ENCODE results near the gene SLC7A14. TPM values are rescaled to one million over a fixed set of nuclear protein-coding genes. Genes with fewer than 3 reads are reported as not detected.

SLC7A14 gene
- total and polyA plus RNA-seq, 2 donors (not counting 3 experiments of a cell fraction or from before 2014, with no cell fraction given), result 0.07 to 0.57 TPM

- BruUV-seq (replicated peaks), result no TSS peak
- Histone ChIP-seq H3K9me3 (replicated peaks; ENCODE audit: control insufficient read depth, insufficient read depth, low read length) (no peaks in the 10 kb centered on the region), H3K4me3 (replicated peaks in 1 of 3; ENCODE audit: insufficient read depth in 1 of 3, low read depth in 1 of 3, low read length in 3 of 3) (no peak overlapping the region), H3K36me3 (ENCODE audit: control insufficient read depth in 2 of 2, extremely low read depth in 1 of 2, insufficient read depth in 2 of 2, low read length in 2 of 2) (no peaks in the 10 kb centered on the region), H4K20me1 (replicated peaks; ENCODE audit: control insufficient read depth, extremely low read depth, insufficient read depth, low read length) (no peaks in the 10 kb centered on the region), H3K9me1 (replicated peaks; ENCODE audit: control insufficient read depth, extremely low read depth, insufficient read depth, low read length) (no peaks in the 10 kb centered on the region), H3K27me3 (ENCODE audit: control insufficient read depth in 2 of 2, insufficient read depth in 2 of 2, low read length in 2 of 2) (no peaks in the 10 kb centered on the region), H3K4me2 (ENCODE audit: insufficient read depth, low read length) (no peak overlapping the region), H3K9ac (replicated peaks; ENCODE audit: extremely low read depth, insufficient read depth, low read length) (no peak overlapping the region), H2AFZ (ENCODE audit: low read depth, low read length) (no peak overlapping the region), H3K79me2 (ENCODE audit: control insufficient read depth, insufficient read depth, low read length) (no peaks in the 10 kb centered on the region), H3K27ac (ENCODE audit: insufficient read depth, low read depth, low read length) (no peak overlapping the region), H3K4me1 (ENCODE audit: control insufficient read depth, extremely low read depth, insufficient read depth, low read length) (no peaks in the 10 kb centered on the region)
- intact Hi-C loops (cut with micrococcal nuclease), result no loop called here
- POLR2A ChIA-PET, result no interaction called here
- no peak for FAIRE-seq
- CTCF ChIA-PET, result interaction anchor here (0.8 kb wide), 1 partner anchor 342 kb away, joined by 3 read pairs; no protein-coding TSS in a partner anchor
- no peak for DNase-seq (ENCODE audit: low read depth, low spot score)
- dilution Hi-C loops (cut with MboI; ENCODE audit: extremely low pct_ligation_motif_present, low sequenced_read_pairs), result no loop called here
- no peak for TF ChIP-seq POLR2A (IDR thresholded peaks at IDR 0.05; ENCODE audit: low read depth, low read length)
Observed at GRCh38 chr3:170467007-170467406, 118.9 kb downstream of the SLC7A14 start.

- no peaks in the 10 kb centered on the region for H3K36me3 ChIP-seq (ENCODE audit: control insufficient read depth in 2 of 2, extremely low read depth in 1 of 2, insufficient read depth in 2 of 2, low read length in 2 of 2)
- no peaks in the 10 kb centered on the region for H3K79me2 ChIP-seq (ENCODE audit: control insufficient read depth, insufficient read depth, low read length)
- H3K9me1 ChIP-seq (replicated peaks; ENCODE audit: control insufficient read depth, extremely low read depth, insufficient read depth, low read length), result no peaks in the 10 kb centered on the region
- H3K4me3 ChIP-seq (replicated peaks in 1 of 3; ENCODE audit: insufficient read depth in 1 of 3, low read depth in 1 of 3, low read length in 3 of 3), result no peak overlapping the region
- BruUV-seq (replicated peaks), result no TSS peak
- no peaks in the 10 kb centered on the region for H4K20me1 ChIP-seq (replicated peaks; ENCODE audit: control insufficient read depth, extremely low read depth, insufficient read depth, low read length)
- intact Hi-C loops (cut with micrococcal nuclease) (no loop called here), dilution Hi-C loops (cut with MboI; ENCODE audit: extremely low pct_ligation_motif_present, low sequenced_read_pairs) (no loop called here)
- H3K4me2 ChIP-seq (ENCODE audit: insufficient read depth, low read length), result no peak overlapping the region
- no peak for DNase-seq (ENCODE audit: low read depth, low spot score)
- no peaks in the 10 kb centered on the region for H3K4me1 ChIP-seq (ENCODE audit: control insufficient read depth, extremely low read depth, insufficient read depth, low read length)
- no peaks in the 10 kb centered on the region for H3K27me3 ChIP-seq (ENCODE audit: control insufficient read depth in 2 of 2, insufficient read depth in 2 of 2, low read length in 2 of 2)
- POLR2A ChIA-PET, result interaction anchor here (0.6 kb wide), 1 partner anchor 393 kb away, joined by 4 read pairs; no protein-coding TSS in a partner anchor
- CTCF ChIA-PET, result interaction anchor here (0.8 kb wide), 1 partner anchor 343 kb away, joined by 3 read pairs; no protein-coding TSS in a partner anchor
- TF ChIP-seq POLR2A (IDR thresholded peaks at IDR 0.05; ENCODE audit: low read depth, low read length) (no peak), JUN (IDR thresholded peaks at IDR 0.05; ENCODE audit: borderline replicate concordance, insufficient read depth, insufficient read length, low read depth) (no peak), GATA2 (IDR thresholded peaks at IDR 0.05; ENCODE audit: insufficient read depth, insufficient read length, low read depth, low read length) (no peak), FOS (IDR thresholded peaks at IDR 0.05; ENCODE audit: borderline replicate concordance, insufficient read depth, low read length) (no peak), MYC (IDR thresholded peaks at IDR 0.05; ENCODE audit: low read depth, low read length) (no peak), EZH2 (IDR thresholded peaks at IDR 0.05; ENCODE audit: borderline replicate concordance, low read depth, low read length, severe bottlenecking) (no peak), CTCF (IDR thresholded peaks at IDR 0.05; ENCODE audit: extremely low read depth in 1 of 2, insufficient read depth in 1 of 2, low read depth in 1 of 2, low read length in 2 of 2) (no peak)
- H3K27ac ChIP-seq (ENCODE audit: insufficient read depth, low read depth, low read length), result no peak overlapping the region
- no peaks in the 10 kb centered on the region for H3K9me3 ChIP-seq (replicated peaks; ENCODE audit: control insufficient read depth, insufficient read depth, low read length)
- no peak overlapping the region for H2AFZ ChIP-seq (ENCODE audit: low read depth, low read length)
- no peak overlapping the region for H3K9ac ChIP-seq (replicated peaks; ENCODE audit: extremely low read depth, insufficient read depth, low read length)
- FAIRE-seq, result peak; percentile 43
Observed at GRCh38 chr3:170465955-170466354, 119.9 kb downstream of the SLC7A14 start.
